ENCODE results near the gene PGAP2.
"Not testable (repeated sequence)": the region's sequence is repeated elsewhere in the genome, so short reads cannot be mapped to it uniquely, and the experiment has no call there.

Gene PGAP2

GRCh38 chr11:3859373-3859881 lies 51.1 kb downstream of the PGAP2 start:
- no peak for DNase-seq

- DNase-seq, result no peak
Observed at GRCh38 chr11:3860375-3860774, 52.0 kb downstream of the PGAP2 start.

GRCh38 chr11:3860898-3861393 lies 52.6 kb downstream of the PGAP2 start:
- DNase-seq, result not testable (repeated sequence)

- DNase-seq, result no peak
Observed at GRCh38 chr11:3861683-3862082, 53.3 kb downstream of the PGAP2 start.

- no peak for DNase-seq
Observed at GRCh38 chr11:3865388-3866193, 57.2 kb downstream of the PGAP2 start.

GRCh38 chr11:3866206-3866605 lies 57.8 kb downstream of the PGAP2 start:
- DNase-seq, result no peak

- no peak for DNase-seq
Observed at GRCh38 chr11:3866836-3867208, 58.5 kb downstream of the PGAP2 start.

GRCh38 chr11:3867209-3868091 lies 59.1 kb downstream of the PGAP2 start:
- DNase-seq, result no peak

- DNase-seq, result no peak
Observed at GRCh38 chr11:3873712-3874349, 65.5 kb downstream of the PGAP2 start.

Data from activated CD4-positive, CD25-positive, alpha-beta regulatory T cell treated with anti-CD3 and anti-CD28 coated beads, Interleukin-2, amount 50 U/mL, for 72 hours (primary cell).